Smooth muscle cell (in vitro differentiated cells): ENCODE data around the gene RXRA. TPM values are rescaled to one million over a fixed set of nuclear protein-coding genes. Genes with fewer than 3 reads are reported as not detected.

ENCODE experiments used
- DNase-seq: peaks from one replicate; lab custom pipeline; 2025; ENCODE audit not compliant: unreplicated experiment; lab: John Stamatoyannopoulos, UW
- H2AFZ ChIP-seq: fragments of 200-600 bp; sonication (generic); 2 replicates; pipeline ENCODE4 v1.6.0; 2016; ENCODE audit warnings: antibody characterized with exemption, low read depth, mild to moderate bottlenecking
- H3F3A ChIP-seq: fragments of 200-600 bp; sonication (generic); 2 replicates; pipeline ENCODE4 v1.6.0; 2017; ENCODE audit warnings: antibody characterized with exemption, low read depth
- H3K27ac ChIP-seq: fragments of 200-600 bp; sonication (generic); 2 replicates; pipeline ENCODE4 v1.5.1; 2016; ENCODE audit warnings: low read depth, mild to moderate bottlenecking
- H3K27me3 ChIP-seq: fragments of 200-600 bp; sonication (generic); 2 replicates; pipeline ENCODE4 v1.6.1; 2016; ENCODE audit warnings: low read depth, mild to moderate bottlenecking
- H3K36me3 ChIP-seq: fragments of 200-600 bp; sonication (generic); 2 replicates; pipeline ENCODE4 v1.5.1; 2016; ENCODE audit warnings: low read depth
- H3K4me1 ChIP-seq: fragments of 200-600 bp; sonication (generic); 2 replicates; pipeline ENCODE4 v1.5.1; 2016; ENCODE audit warnings: low read depth
- H3K4me2 ChIP-seq: fragments of 200-600 bp; sonication (generic); 2 replicates; pipeline ENCODE4 v1.6.0; 2016; ENCODE audit warnings: mild to moderate bottlenecking
- H3K4me3 ChIP-seq: fragments of 200-600 bp; sonication (generic); 2 replicates; pipeline ENCODE4 v1.5.1; 2016; ENCODE audit warnings: mild to moderate bottlenecking
- H3K79me2 ChIP-seq: fragments of 200-600 bp; sonication (generic); 2 replicates; pipeline ENCODE4 v1.6.0; 2016; ENCODE audit warnings: low read depth, mild to moderate bottlenecking
- H3K9ac ChIP-seq: fragments of 200-600 bp; sonication (generic); 2 replicates; pipeline ENCODE4 v1.6.0; 2016; ENCODE audit warnings: low read depth
- H3K9me3 ChIP-seq: fragments of 200-600 bp; sonication (generic); replicated peaks from 2 replicates; pipeline ENCODE4 v1.5.1; 2016; ENCODE audit warnings: low read depth
- H4K20me1 ChIP-seq: fragments of 200-600 bp; sonication (generic); 2 replicates; pipeline ENCODE4 v1.6.0; 2016; ENCODE audit warnings: low read depth
- WGBS: methylation state at CpG from one replicate; pipeline ENCODE4 v1.1.7; 2016; ENCODE audit warnings: low lambda C conversion rate; 5-methylcytosine and 5-hydroxymethylcytosine counted together
- polyA plus RNA-seq: library from polyadenylated mRNA; unstranded; fragments of >200 nt; fragmentation: Nextera tagmentation; extraction: Ambion mirVana; gene quantifications from 2 replicates; pipeline ENCODE4 v1.2.1, GENCODE V29; 2016
- total RNA-seq: library from RNA; depleted of rRNA; stranded (reverse); fragments of >200 nt; gene quantifications from 2 replicates; pipeline ENCODE4 v1.2.3, GENCODE V29; 2014
- TF ChIP-seq, protein P1 (sequence below): fragments of 200-600 bp; sonication (generic); IDR thresholded peaks from 2 replicates; pipeline ENCODE4 v1.5.1; 2017; ENCODE audit warnings: borderline replicate concordance, mild to moderate bottlenecking, antibody characterized with exemption; ENCODE audit not compliant: insufficient read depth, poor library complexity, severe bottlenecking

Gene RXRA
- total and polyA plus RNA-seq, 2 experiments from 2014 or later = 8.9 to 23.1 TPM

DNA sequence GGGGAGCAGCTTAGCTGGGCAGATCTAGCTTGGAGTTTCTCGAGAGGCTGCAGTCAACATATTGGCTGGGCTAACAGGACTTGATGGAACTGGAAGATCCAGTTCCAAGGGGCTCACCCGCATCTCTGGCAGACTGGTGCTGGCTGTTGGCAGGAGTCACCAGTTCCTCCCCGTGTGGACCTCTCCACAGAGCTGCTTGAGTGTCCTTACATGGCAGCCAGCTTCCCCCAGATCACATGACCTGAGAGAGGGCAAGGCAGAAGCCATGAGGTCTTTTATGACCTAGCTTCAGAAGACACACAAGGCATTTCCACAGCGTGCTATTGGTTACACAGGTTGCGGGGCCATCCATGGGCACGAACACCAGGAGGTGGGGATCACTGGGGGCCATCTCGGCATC lies 26.4 kb upstream of the RXRA start:
- WGBS = 81% methylated on average over 7 of the region's 7 CpGs
- Histone ChIP-seq H3F3A (no peaks in the 10 kb centered on the region), H4K20me1 (no peaks in the 10 kb centered on the region), H3K79me2 (no peaks in the 10 kb centered on the region), H3K4me2 (no peak overlapping the region), H3K9me3 (no peaks in the 10 kb centered on the region), H3K27ac (no peak overlapping the region), H3K36me3 (no peaks in the 10 kb centered on the region), H3K4me3 (no peak overlapping the region), H3K9ac (no peak overlapping the region), H3K27me3 (no peaks in the 10 kb centered on the region), H3K4me1 (no peaks in the 10 kb centered on the region), H2AFZ (no peak overlapping the region)
- no peak for DNase-seq
- TF ChIP-seq, protein P1, sequence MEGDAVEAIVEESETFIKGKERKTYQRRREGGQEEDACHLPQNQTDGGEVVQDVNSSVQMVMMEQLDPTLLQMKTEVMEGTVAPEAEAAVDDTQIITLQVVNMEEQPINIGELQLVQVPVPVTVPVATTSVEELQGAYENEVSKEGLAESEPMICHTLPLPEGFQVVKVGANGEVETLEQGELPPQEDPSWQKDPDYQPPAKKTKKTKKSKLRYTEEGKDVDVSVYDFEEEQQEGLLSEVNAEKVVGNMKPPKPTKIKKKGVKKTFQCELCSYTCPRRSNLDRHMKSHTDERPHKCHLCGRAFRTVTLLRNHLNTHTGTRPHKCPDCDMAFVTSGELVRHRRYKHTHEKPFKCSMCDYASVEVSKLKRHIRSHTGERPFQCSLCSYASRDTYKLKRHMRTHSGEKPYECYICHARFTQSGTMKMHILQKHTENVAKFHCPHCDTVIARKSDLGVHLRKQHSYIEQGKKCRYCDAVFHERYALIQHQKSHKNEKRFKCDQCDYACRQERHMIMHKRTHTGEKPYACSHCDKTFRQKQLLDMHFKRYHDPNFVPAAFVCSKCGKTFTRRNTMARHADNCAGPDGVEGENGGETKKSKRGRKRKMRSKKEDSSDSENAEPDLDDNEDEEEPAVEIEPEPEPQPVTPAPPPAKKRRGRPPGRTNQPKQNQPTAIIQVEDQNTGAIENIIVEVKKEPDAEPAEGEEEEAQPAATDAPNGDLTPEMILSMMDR = no peak

DNA sequence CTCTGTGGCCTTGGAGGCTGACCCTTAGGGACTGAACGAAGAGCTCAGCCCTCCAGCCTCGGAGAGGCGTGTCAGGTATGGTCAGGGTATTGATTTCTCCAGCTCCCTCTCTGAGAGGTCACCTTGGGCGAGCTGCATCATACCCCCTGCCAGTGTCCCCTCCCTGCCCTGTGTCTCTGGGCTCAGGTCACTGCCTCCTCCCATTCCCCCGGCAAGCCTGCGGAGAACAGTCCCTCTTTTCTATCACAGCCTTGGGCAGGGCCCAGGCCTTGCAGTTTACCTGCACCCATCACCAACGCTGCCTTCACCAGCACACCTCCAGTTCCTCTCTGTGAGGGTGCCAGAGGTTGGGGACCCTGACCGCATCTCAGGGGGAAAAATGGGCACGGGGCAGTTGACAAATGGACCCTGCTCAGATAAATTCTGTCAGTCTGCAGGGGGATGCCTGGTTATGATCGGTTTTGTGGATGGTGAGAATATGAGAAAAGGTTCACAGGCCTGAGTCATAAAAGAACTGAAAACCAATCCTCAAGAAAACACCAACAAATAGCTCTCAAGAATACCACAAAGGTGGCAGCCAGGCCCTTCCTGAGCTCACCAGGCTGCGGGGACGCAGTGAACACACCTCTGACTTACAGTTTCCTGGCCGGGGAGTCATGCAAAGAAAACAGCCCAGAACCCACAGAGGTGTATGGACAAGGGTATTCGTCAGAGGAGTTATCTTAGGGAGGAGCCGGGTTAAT lies 24.7 kb upstream of the RXRA start:
- 92% methylated on average over 15 of the region's 15 CpGs for WGBS
- H3K4me1 ChIP-seq = no peaks in the 10 kb centered on the region
- no peak overlapping the region for H3K4me2 ChIP-seq
- DNase-seq = no peak
- H3K9ac ChIP-seq = no peak overlapping the region
- H3K4me3 ChIP-seq = no peak overlapping the region
- TF ChIP-seq, protein P1 = no peak
- H2AFZ ChIP-seq = no peak overlapping the region
- no peaks in the 10 kb centered on the region for H3K9me3 ChIP-seq
- H3K36me3 ChIP-seq = no peaks in the 10 kb centered on the region
- no peaks in the 10 kb centered on the region for H3K79me2 ChIP-seq
- H3K27ac ChIP-seq = no peak overlapping the region
- no peaks in the 10 kb centered on the region for H3F3A ChIP-seq
- H4K20me1 ChIP-seq = no peaks in the 10 kb centered on the region
- H3K27me3 ChIP-seq = no peaks in the 10 kb centered on the region

DNA sequence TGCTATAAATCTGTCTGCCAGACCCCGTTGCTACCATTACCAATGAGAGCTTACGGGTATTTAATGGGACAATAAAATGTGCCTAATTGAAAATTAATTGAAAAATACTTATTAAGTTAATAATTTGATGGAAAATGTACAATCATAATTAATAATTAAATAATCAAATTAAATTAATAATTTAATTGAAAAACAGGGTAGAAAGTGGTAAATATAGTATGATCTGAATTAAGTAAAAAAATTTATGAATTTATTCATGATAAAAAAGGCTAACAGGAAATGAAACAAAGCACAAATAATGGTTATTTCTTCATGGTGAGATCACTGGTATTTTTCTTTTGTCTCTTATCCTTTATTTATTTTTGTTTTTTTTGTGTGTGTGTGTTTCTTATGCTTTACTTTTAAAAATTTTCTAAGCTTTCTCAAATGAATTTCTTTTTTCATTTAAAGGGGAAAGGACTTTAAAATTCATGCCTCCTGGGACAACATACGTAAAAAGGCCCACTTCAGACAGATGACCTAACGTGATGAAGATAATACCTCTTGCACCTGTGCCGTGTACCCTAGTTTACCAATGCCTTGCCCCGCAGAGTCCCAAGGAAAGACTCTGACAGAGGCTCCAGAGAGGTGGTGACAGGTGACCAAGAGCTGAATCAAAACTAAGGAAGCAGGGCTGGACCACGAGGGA lies 24.0 kb upstream of the RXRA start:
- Histone ChIP-seq H2AFZ (no peak overlapping the region), H3K4me1 (no peaks in the 10 kb centered on the region), H3F3A (no peaks in the 10 kb centered on the region), H3K9me3 (no peaks in the 10 kb centered on the region), H3K79me2 (no peaks in the 10 kb centered on the region), H3K27ac (no peak overlapping the region), H3K9ac (no peak overlapping the region), H3K4me2 (no peak overlapping the region), H3K27me3 (no peaks in the 10 kb centered on the region), H4K20me1 (no peaks in the 10 kb centered on the region), H3K36me3 (no peaks in the 10 kb centered on the region), H3K4me3 (no peak overlapping the region)
- TF ChIP-seq, protein P1 = no peak
- WGBS = 92% methylated on average over 7 of the region's 7 CpGs
- DNase-seq = no peak
